Astrocyte (in vitro differentiated cells and primary cell): ENCODE data around the gene SYT7.
A peak's percentile ranks its signal among the peaks of the same experiment; 100 is the strongest.

ENCODE experiments used
- CTCF ChIP-seq: IDR thresholded peaks from 2 replicates; pipeline ENCODE4 v1.5.1; 2011; ENCODE audit warnings: low read depth, mild to moderate bottlenecking, inconsistent platforms, low read length, moderate library complexity; ENCODE audit not compliant: insufficient read depth
- EZH2 ChIP-seq: IDR thresholded peaks from 2 replicates; pipeline ENCODE4 v1.6.1; 2012; ENCODE audit warnings: mild to moderate bottlenecking, low read length, inconsistent platforms; ENCODE audit not compliant: insufficient read depth

DNA sequence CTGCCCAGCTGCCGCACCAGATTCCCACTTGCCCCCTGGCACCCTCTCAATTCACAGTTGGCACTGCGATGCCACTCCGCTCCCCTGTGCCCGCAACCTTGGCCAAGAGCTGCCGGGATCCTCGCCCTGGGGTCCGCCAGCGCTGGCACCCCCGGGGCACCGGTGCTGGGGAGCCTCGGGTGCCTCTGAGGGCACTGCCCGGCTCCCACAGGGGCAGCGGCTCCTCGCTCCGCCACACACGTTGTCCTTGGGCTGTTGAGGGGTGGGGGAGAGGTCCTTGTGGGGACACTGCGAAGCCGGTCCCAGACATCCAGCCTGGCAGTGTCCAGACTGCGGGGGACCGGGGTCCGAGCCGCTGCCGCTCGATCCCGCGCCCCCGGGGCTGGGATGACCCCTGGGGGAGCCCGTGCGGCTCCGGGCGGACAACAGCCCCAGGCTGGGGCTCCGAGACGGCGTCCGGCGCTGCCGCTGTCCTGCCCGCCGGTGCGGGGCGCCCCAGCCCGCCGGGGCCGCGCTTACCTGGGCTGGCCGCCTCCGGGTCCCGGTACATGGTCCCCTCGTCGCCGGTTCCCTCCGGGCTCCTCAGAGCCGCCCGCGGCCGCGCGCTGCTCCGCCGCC lies 496 bp downstream of the SYT7 start:
- TF ChIP-seq CTCF: no peak
- TF ChIP-seq EZH2: peak; percentile 92
